GM06990 (cell line): ENCODE data around the gene PLOD2.
A peak's percentile ranks its signal among the peaks of the same experiment; 100 is the strongest.

Experiments used
- DNase-seq: peaks from one replicate; pipeline ENCODE4 v3.0.0-alpha.2; 2011; ENCODE audit not compliant: insufficient read length; ENCODE audit errors: extremely low read depth
- H3K27me3 ChIP-seq: replicated peaks from 2 replicates; pipeline ENCODE4 v1.6.0; 2011; ENCODE audit warnings: low read length; ENCODE audit not compliant: control insufficient read depth, insufficient read depth
- H3K36me3 ChIP-seq: 2 replicates; pipeline ENCODE4 v1.5.1; 2011; ENCODE audit warnings: low read length; ENCODE audit not compliant: control insufficient read depth, insufficient read depth
- H3K4me3 ChIP-seq: replicated peaks from 2 replicates; pipeline ENCODE4 v1.5.1; 2011; ENCODE audit warnings: low read depth, mild to moderate bottlenecking, control low read depth, low read length
- CTCF ChIP-seq: IDR thresholded peaks from 2 replicates; pipeline ENCODE4 v1.5.1; 2011; ENCODE audit warnings: low read length, control low read depth, mild to moderate bottlenecking, inconsistent platforms; ENCODE audit not compliant: insufficient read depth, poor library complexity, severe bottlenecking

The PLOD2 gene

GRCh38 chr3:146160964-146161662 lies at the start of gene PLOD2:
PLOD2 (minus strand) TSS chr3:146161184; CDS start chr3:146160989, 195 bp downstream.
- H3K27me3 ChIP-seq, result no peaks in the 10 kb centered on the region
- H3K4me3 ChIP-seq, result peak within 1 kb of the TSS; percentile 17
- no peaks in the 10 kb centered on the region for H3K36me3 ChIP-seq
- DNase-seq, result peak; percentile 26
- TF ChIP-seq CTCF, result no peak

GRCh38 chr3:146209371-146209770 lies 48.4 kb upstream of the PLOD2 start:
- no peaks in the 10 kb centered on the region for H3K36me3 ChIP-seq
- DNase-seq, result no peak
- H3K4me3 ChIP-seq, result no peak overlapping the region
- no peaks in the 10 kb centered on the region; the same call in 1 of the 2 replicates for H3K27me3 ChIP-seq
- TF ChIP-seq CTCF, result no peak

- no peak for DNase-seq
- no peak overlapping the region for H3K4me3 ChIP-seq
- TF ChIP-seq CTCF, result no peak
- H3K27me3 ChIP-seq, result no peaks in the 10 kb centered on the region; the same call in 1 of the 2 replicates
- no peaks in the 10 kb centered on the region for H3K36me3 ChIP-seq
Measured at GRCh38 chr3:146203776-146204175, 42.8 kb upstream of the PLOD2 start.

- no peak for DNase-seq
- H3K27me3 ChIP-seq, result no peaks in the 10 kb centered on the region
- no peak overlapping the region for H3K4me3 ChIP-seq
- H3K36me3 ChIP-seq, result no peaks in the 10 kb centered on the region
- no peak for TF ChIP-seq CTCF
Measured at GRCh38 chr3:146200461-146201220, 39.7 kb upstream of the PLOD2 start.

GRCh38 chr3:146199762-146200161 lies 38.8 kb upstream of the PLOD2 start:
- DNase-seq, result no peak
- H3K36me3 ChIP-seq, result no peaks in the 10 kb centered on the region
- H3K4me3 ChIP-seq, result no peak overlapping the region
- TF ChIP-seq CTCF, result no peak
- no peaks in the 10 kb centered on the region for H3K27me3 ChIP-seq
